Upper lobe of left lung (tissue), 6 donors: ENCODE results near the gene OTOF. TPM values are rescaled to one million over a fixed set of nuclear protein-coding genes. Genes with fewer than 3 reads are reported as not detected.

Experiments used
- ATAC-seq, 2 donors: fragments of 200-7000 bp; cut with Tn5 transposase; one replicate each; pipeline ENCODE4 v1.9.1; 2022; ENCODE audit warnings: mild to moderate bottlenecking in 2 of 2, moderate library complexity in 2 of 2; ENCODE audit not compliant: low FRiP score in 2 of 2
- DNase-seq, 2 donors: peaks; one replicate each; pipeline ENCODE4 v3.0.0-alpha.2; 2019 to 2020
- H3K27ac ChIP-seq, 4 donors: fragments of 200-600 bp; sonication (generic); one replicate each; pipeline ENCODE4 v1.5.1; 2016 to 2019
- H3K27me3 ChIP-seq, 4 donors: fragments of 200-600 bp; sonication (generic); one replicate each; pipeline ENCODE4 v1.5.1; 2017 to 2019
- H3K36me3 ChIP-seq, 4 donors: fragments of 200-600 bp; sonication (generic); one replicate each; pipeline ENCODE4 v1.5.1; 2016 to 2019
- H3K4me1 ChIP-seq, 4 donors: fragments of 200-600 bp; sonication (generic); one replicate each; pipeline ENCODE4 v1.5.1; 2018 to 2019
- H3K4me3 ChIP-seq, 4 donors: fragments of 200-600 bp; sonication (generic); one replicate each; pipeline ENCODE4 v1.5.1; 2017 to 2019; ENCODE audit warnings: mild to moderate bottlenecking in 2 of 4, moderate library complexity in 1 of 4
- H3K9me3 ChIP-seq, 4 donors: fragments of 200-600 bp; sonication (generic); one replicate each; pipeline ENCODE4 v1.5.1; 2018 to 2019
- CTCF ChIP-seq, 6 experiments: fragments of 450-650 bp in 4 of 6; fragments of 200-600 bp in 2 of 6; sonication (generic) in 2 of 6; IDR thresholded peaks; one replicate each; pipeline ENCODE4 v1.5.1; 2016 to 2019; ENCODE audit warnings: antibody characterized with exemption in 6 of 6
- EP300 ChIP-seq, 4 donors: sonication (generic); formaldehyde crosslinking; IDR thresholded peaks; one replicate each; pipeline ENCODE4 v1.5.1; 2017; ENCODE audit warnings: antibody characterized with exemption in 4 of 4, control low read depth in 2 of 4
- POLR2A ChIP-seq, 4 donors: fragments of 450-650 bp; IDR thresholded peaks; one replicate each; pipeline ENCODE4 v1.5.1; 2016 to 2017; ENCODE audit warnings: antibody characterized with exemption in 4 of 4, mild to moderate bottlenecking in 2 of 4
- POLR2AphosphoS5 ChIP-seq, 2 donors: sonication (generic); formaldehyde crosslinking; IDR thresholded peaks; one replicate each; pipeline ENCODE4 v1.5.1; 2017; ENCODE audit warnings: antibody characterized with exemption in 2 of 2
- WGBS, 2 donors: methylation state at CpG; one replicate each; pipeline ENCODE4 v1.1.5; 2017 to 2018; 5-methylcytosine and 5-hydroxymethylcytosine counted together
- total RNA-seq, 6 donors: library from RNA; depleted of rRNA in 4 of 6; stranded (reverse); fragments of >200 nt in 4 of 6; gene quantifications; one replicate each; pipeline versions ENCODE4 v1.1.0 to v1.2.1, GENCODE V29; 2016 to 2021
- donor health status: DM: no; HTN: no; CAD: no; lungs with moderate emphysema.
- donor health status: DM: no; HTN: yes; CAD: no; lungs with severe emphysema.

The OTOF gene
- total RNA-seq, 6 donors from 2014 or later = 0.10 to 0.15 (median 0.11) TPM; not detected in 3

- no peak for TF ChIP-seq POLR2A (IDR thresholded peaks at IDR 0.05)
- no peak for TF ChIP-seq EP300 (IDR thresholded peaks at IDR 0.05)
- no peak for TF ChIP-seq POLR2AphosphoS5 (IDR thresholded peaks at IDR 0.05)
- TF ChIP-seq CTCF (IDR thresholded peaks at IDR 0.05) = no peak
- WGBS, 2 donors = 87% methylated on average over 3 to 25 of the region's 25 CpGs
Measured at GRCh38 chr2:26463244-26464192, 14.4 kb downstream of the OTOF start.

GRCh38 chr2:26462511-26463243 lies 15.2 kb downstream of the OTOF start:
- no peak overlapping the region for H3K27ac ChIP-seq
- DNase-seq (no peak), ATAC-seq (peak in 1 of 2 donors; percentile 45)
- no peaks in the 10 kb centered on the region for H3K9me3 ChIP-seq
- no peaks in the 10 kb centered on the region for H3K27me3 ChIP-seq
- WGBS, 2 donors = 87 to 89% methylated on average over 11 to 14 of the region's 14 CpGs
- TF ChIP-seq EP300 (IDR thresholded peaks at IDR 0.05) (no peak), CTCF (IDR thresholded peaks at IDR 0.05) (peak in 1 of 6 experiments; percentile 19), POLR2A (IDR thresholded peaks at IDR 0.05) (no peak), POLR2AphosphoS5 (IDR thresholded peaks at IDR 0.05) (no peak)
- H3K36me3 ChIP-seq = no peaks in the 10 kb centered on the region
- no peaks in the 10 kb centered on the region for H3K4me1 ChIP-seq
- no peak overlapping the region for H3K4me3 ChIP-seq

More at GRCh38 chr2:26463244-26464192, 14.4 kb downstream of the OTOF start:
- Histone ChIP-seq H3K9me3 (no peaks in the 10 kb centered on the region), H3K4me1 (no peaks in the 10 kb centered on the region), H3K4me3 (no peak overlapping the region), H3K27ac (no peak overlapping the region), H3K27me3 (no peaks in the 10 kb centered on the region), H3K36me3 (no peaks in the 10 kb centered on the region)
- ATAC-seq (no peak), DNase-seq (no peak)

GRCh38 chr2:26462100-26462499 lies 15.8 kb downstream of the OTOF start:
- no peaks in the 10 kb centered on the region for H3K27me3 ChIP-seq
- H3K9me3 ChIP-seq = no peaks in the 10 kb centered on the region
- H3K4me3 ChIP-seq = no peak overlapping the region
- H3K27ac ChIP-seq = no peak overlapping the region
- 80 to 94% methylated on average over 1 to 6 of the region's 6 CpGs for WGBS, 2 donors
- DNase-seq = no peak
- no peak for TF ChIP-seq POLR2AphosphoS5 (IDR thresholded peaks at IDR 0.05)
- ATAC-seq = no peak
- no peaks in the 10 kb centered on the region for H3K36me3 ChIP-seq
- H3K4me1 ChIP-seq = no peaks in the 10 kb centered on the region

GRCh38 chr2:26461601-26462023 lies 16.3 kb downstream of the OTOF start:
- Histone ChIP-seq H3K9me3 (no peaks in the 10 kb centered on the region), H3K4me3 (no peak overlapping the region), H3K36me3 (no peaks in the 10 kb centered on the region), H3K27me3 (no peaks in the 10 kb centered on the region), H3K27ac (no peak overlapping the region), H3K4me1 (no peaks in the 10 kb centered on the region)
- ATAC-seq = no peak
- WGBS, 2 donors = 88 to 95% methylated on average over 10 to 19 of the region's 19 CpGs
- TF ChIP-seq CTCF (IDR thresholded peaks at IDR 0.05) (no peak), POLR2A (IDR thresholded peaks at IDR 0.05) (no peak), POLR2AphosphoS5 (IDR thresholded peaks at IDR 0.05) (no peak), EP300 (IDR thresholded peaks at IDR 0.05) (no peak)
- no peak for DNase-seq

GRCh38 chr2:26460613-26461031 lies 17.3 kb downstream of the OTOF start:
- DNase-seq (peak in 1 of 2 donors; percentile 62), ATAC-seq (no peak)
- H3K4me1 ChIP-seq = peaks cover 0 to 4% (median 2%) of the 10 kb centered on the region in 4 donors
- no peaks in the 10 kb centered on the region for H3K27me3 ChIP-seq
- TF ChIP-seq CTCF (IDR thresholded peaks at IDR 0.05) (no peak), POLR2AphosphoS5 (IDR thresholded peaks at IDR 0.05) (no peak), EP300 (IDR thresholded peaks at IDR 0.05) (no peak), POLR2A (IDR thresholded peaks at IDR 0.05) (no peak)
- no peaks in the 10 kb centered on the region for H3K36me3 ChIP-seq
- no peaks in the 10 kb centered on the region for H3K9me3 ChIP-seq
- no peak overlapping the region for H3K27ac ChIP-seq
- no peak overlapping the region for H3K4me3 ChIP-seq
- WGBS, 2 donors = 90 to 95% methylated on average over 7 to 19 of the region's 19 CpGs
